DND-41 (cell line): ENCODE results near the gene ACADS.

Source experiments
- ATAC-seq: fragments of 200-7000 bp; cut with Tn5 transposase; 3 replicates; pipeline ENCODE4 v1.9.1; 2021; ENCODE audit warnings: low read depth; ENCODE audit not compliant: insufficient read depth
- DNase-seq: peaks from one replicate; pipeline ENCODE4 v3.0.0-alpha.2; 2020
- H2AFZ ChIP-seq: 2 replicates; pipeline ENCODE4 v1.6.0; 2012; ENCODE audit warnings: low read depth, low read length
- H3K27ac ChIP-seq: 2 replicates; pipeline ENCODE4 v1.5.1; 2012; ENCODE audit warnings: low read length, inconsistent platforms
- H3K27me3 ChIP-seq: fragments of 200-600 bp; sonication (generic); 2 replicates; pipeline ENCODE4 v1.6.0; 2012; ENCODE audit warnings: low read length, mild to moderate bottlenecking, inconsistent platforms; ENCODE audit not compliant: insufficient read depth, poor library complexity
- H3K36me3 ChIP-seq: 2 replicates; pipeline ENCODE4 v1.5.1; 2012; ENCODE audit warnings: low read length, inconsistent platforms; ENCODE audit not compliant: insufficient read depth
- H3K4me1 ChIP-seq: 2 replicates; pipeline ENCODE4 v1.5.1; 2012; ENCODE audit warnings: mild to moderate bottlenecking, low read length; ENCODE audit not compliant: insufficient read depth
- H3K4me2 ChIP-seq: 2 replicates; pipeline ENCODE4 v1.6.0; 2012; ENCODE audit warnings: mild to moderate bottlenecking, moderate library complexity, low read length, inconsistent platforms; ENCODE audit not compliant: insufficient read depth
- H3K4me3 ChIP-seq, 2 experiments: fragments of 200-600 bp in 1 of 2; shearing (Covaris generic) in 1 of 2; 2 replicates each; pipeline ENCODE4 v1.5.1; 2012 to 2016; ENCODE audit warnings: inconsistent platforms in 2 of 2, low read length in 2 of 2, mild to moderate bottlenecking in 2 of 2, low read depth in 1 of 2, moderate library complexity in 1 of 2
- H3K79me2 ChIP-seq: 2 replicates; pipeline ENCODE4 v1.6.0; 2012; ENCODE audit warnings: low read length, inconsistent platforms; ENCODE audit not compliant: insufficient read depth
- H3K9ac ChIP-seq: 2 replicates; pipeline ENCODE4 v1.6.0; 2012; ENCODE audit warnings: low read depth, mild to moderate bottlenecking, inconsistent platforms, low read length, moderate library complexity
- H3K9me3 ChIP-seq: 2 replicates; pipeline ENCODE4 v1.5.1; 2012; ENCODE audit warnings: low read length, moderate library complexity, mild to moderate bottlenecking, inconsistent platforms; ENCODE audit not compliant: insufficient read depth, severe bottlenecking
- H4K20me1 ChIP-seq: 2 replicates; pipeline ENCODE4 v1.6.0; 2012; ENCODE audit warnings: low read length; ENCODE audit not compliant: insufficient read depth
- CTCF ChIP-seq: IDR thresholded peaks from 2 replicates; pipeline ENCODE4 v1.5.1; 2012; ENCODE audit warnings: borderline replicate concordance, low read length, moderate library complexity, mild to moderate bottlenecking; ENCODE audit not compliant: poor library complexity, severe bottlenecking; ENCODE audit errors: extremely low read depth
- EZH2 ChIP-seq: IDR thresholded peaks from 3 replicates; pipeline ENCODE4 v1.6.1; 2012; ENCODE audit warnings: borderline replicate concordance, low read depth, mild to moderate bottlenecking, moderate library complexity, low read length, inconsistent platforms; ENCODE audit not compliant: severe bottlenecking

Gene ACADS

GRCh38 chr12:120775862-120776552, 50.4 kb downstream of the ACADS start:
- no peak for TF ChIP-seq EZH2
- TF ChIP-seq CTCF: no peak
- Histone ChIP-seq H4K20me1 (0 out of 2 replicates have a peak, but pooled peaks cover 7% of the 10 kb centered on the region), H3K4me1 (no peaks in the 10 kb centered on the region), H3K27ac (no peak overlapping the region), H3K79me2 (no peaks in the 10 kb centered on the region; the same call in 1 of the 2 replicates), H3K36me3 (peaks cover 55% of the 10 kb centered on the region), H3K9me3 (no peaks in the 10 kb centered on the region), H3K4me3 (no peak overlapping the region), H3K27me3 (no peaks in the 10 kb centered on the region), H3K4me2 (no peak overlapping the region), H2AFZ (no peak overlapping the region), H3K9ac (no peak overlapping the region)
- ATAC-seq: no peak
- no peak for DNase-seq

DNA sequence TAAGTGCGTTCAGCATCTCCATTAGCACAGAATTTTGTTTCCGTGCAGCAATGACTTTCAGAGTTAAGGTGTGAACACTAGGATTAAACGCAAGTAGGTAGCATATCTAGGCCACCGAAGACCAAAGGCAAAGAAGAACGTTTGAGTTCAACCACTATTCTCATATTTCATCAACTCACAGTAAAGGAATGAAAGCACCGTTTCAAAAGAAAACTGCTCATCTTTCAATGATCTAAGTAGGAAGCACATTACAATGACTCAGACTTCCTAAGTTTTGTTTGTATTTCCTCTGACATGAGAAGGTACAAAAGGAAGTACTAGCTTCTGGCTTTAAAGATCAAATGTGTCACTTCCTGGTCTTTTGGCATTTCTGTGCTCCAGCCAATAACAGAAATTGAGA, 57.6 kb downstream of the ACADS start:
- Histone ChIP-seq H4K20me1 (peaks cover 3% of the 10 kb centered on the region; the same call in 1 of the 2 replicates), H3K27me3 (no peaks in the 10 kb centered on the region), H2AFZ (no peak overlapping the region), H3K9ac (no peak overlapping the region), H3K79me2 (no peaks in the 10 kb centered on the region; the same call in 1 of the 2 replicates), H3K27ac (no peak overlapping the region), H3K4me2 (no peak overlapping the region), H3K36me3 (peaks cover 57% of the 10 kb centered on the region), H3K4me1 (no peaks in the 10 kb centered on the region), H3K4me3 (no peak overlapping the region), H3K9me3 (no peaks in the 10 kb centered on the region)
- TF ChIP-seq EZH2 (no peak), CTCF (no peak)
- DNase-seq (no peak), ATAC-seq (no peak)

- Histone ChIP-seq H4K20me1 (peaks cover 3% of the 10 kb centered on the region; the same call in 1 of the 2 replicates), H3K4me3 (no peak overlapping the region), H3K9me3 (no peaks in the 10 kb centered on the region), H3K4me1 (no peaks in the 10 kb centered on the region), H3K9ac (no peak overlapping the region), H3K36me3 (peaks cover 44% of the 10 kb centered on the region), H3K27ac (no peak overlapping the region), H2AFZ (no peak overlapping the region), H3K79me2 (no peaks in the 10 kb centered on the region; the same call in 1 of the 2 replicates), H3K27me3 (no peaks in the 10 kb centered on the region), H3K4me2 (no peak overlapping the region)
- DNase-seq (no peak), ATAC-seq (no peak)
- no peak for TF ChIP-seq EZH2
- no peak for TF ChIP-seq CTCF
These were observed 59.2 kb downstream of the ACADS start for GRCh38 chr12:120784804-120785203.
